Mesothelial cell of epicardium (in vitro differentiated cells): ENCODE results near the gene FDXR. TPM values are rescaled to one million over a fixed set of nuclear protein-coding genes. Genes with fewer than 3 reads are reported as not detected.

Experiments used
- DNase-seq, 2 experiments: peaks; one replicate each; pipeline ENCODE4 v3.0.0; 2021; ENCODE audit warnings: low spot score in 2 of 2; ENCODE audit not compliant: unreplicated experiment in 2 of 2
- H3K27ac Mint-ChIP-seq: 2 replicates; pipeline ENCODE4 v1.8.0; 2021; ENCODE audit warnings: mixed read lengths
- H3K27me3 Mint-ChIP-seq: 2 replicates; pipeline ENCODE4 v1.8.0; 2021; ENCODE audit warnings: low read depth, mixed read lengths
- H3K36me3 Mint-ChIP-seq: 2 replicates; pipeline ENCODE4 v1.8.0; 2021; ENCODE audit warnings: mixed read lengths
- H3K4me1 Mint-ChIP-seq: 2 replicates; pipeline ENCODE4 v1.8.0; 2021; ENCODE audit warnings: mixed read lengths
- H3K4me3 Mint-ChIP-seq: 2 replicates; pipeline ENCODE4 v1.8.0; 2021; ENCODE audit warnings: mild to moderate bottlenecking, moderate library complexity, mixed read lengths
- H3K9me3 Mint-ChIP-seq: 2 replicates; pipeline ENCODE4 v1.8.0; 2021; ENCODE audit warnings: mixed read lengths
- total RNA-seq: library from RNA; stranded (reverse); gene quantifications from 3 replicates; pipeline ENCODE4 v1.2.1, GENCODE V29; 2021
- TF ChIP-seq, protein P1 (sequence below): fragments of 200-600 bp; sonication (generic); IDR thresholded peaks from one replicate; pipeline ENCODE4 v1.5.0; 2021; ENCODE audit warnings: antibody characterized with exemption; ENCODE audit not compliant: unreplicated experiment

The FDXR gene
- total RNA-seq, 1 donor from 2014 or later: 20.4 TPM

DNA sequence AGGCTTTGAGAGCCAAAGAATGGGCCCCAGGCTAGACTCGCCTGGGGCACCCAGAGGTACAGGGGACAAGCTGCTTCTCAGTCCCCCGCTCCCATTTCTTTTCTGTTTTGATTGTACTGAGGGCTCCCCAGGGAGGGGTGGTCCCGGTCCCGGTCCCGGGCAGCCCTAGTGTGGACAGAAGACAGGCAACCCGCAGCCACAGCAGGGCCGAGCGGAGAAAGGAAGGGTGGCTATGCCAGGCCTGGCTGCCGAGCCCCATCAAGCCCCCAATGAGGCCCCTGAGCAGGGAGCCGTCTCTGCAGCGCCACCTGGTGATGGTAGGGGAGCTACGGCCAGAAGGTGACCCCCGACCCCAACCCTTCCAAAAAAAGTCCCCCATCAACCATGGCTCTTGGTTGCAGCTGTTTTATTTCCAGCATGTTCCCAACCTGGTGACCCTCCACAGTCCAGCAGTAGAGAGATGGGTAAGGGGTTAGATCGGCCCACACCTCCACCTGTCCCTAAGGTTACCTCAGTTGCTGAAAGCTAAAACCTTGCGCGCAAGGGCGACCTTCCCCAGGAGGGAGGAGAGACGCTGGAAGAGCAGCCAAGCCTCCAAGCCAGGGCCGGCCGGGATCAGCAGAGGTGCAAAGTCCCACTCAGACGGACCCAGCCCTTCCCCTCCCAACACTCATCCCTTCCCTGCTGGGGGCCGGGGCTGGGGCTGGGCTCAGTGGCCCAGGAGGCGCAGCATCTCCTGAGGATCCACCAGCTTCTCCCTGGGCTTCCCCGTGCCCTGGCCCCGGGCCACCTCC, 10.5 kb downstream of the FDXR start:
- Mint-ChIP-seq H3K9me3 (no peaks in the 10 kb centered on the region), H3K4me3 (peak overlapping the region; percentile 34), H3K27ac (no peak overlapping the region), H3K4me1 (peaks cover 9% of the 10 kb centered on the region), H3K27me3 (peaks cover 55% of the 10 kb centered on the region), H3K36me3 (peaks cover 10% of the 10 kb centered on the region)
- TF ChIP-seq, protein P1, sequence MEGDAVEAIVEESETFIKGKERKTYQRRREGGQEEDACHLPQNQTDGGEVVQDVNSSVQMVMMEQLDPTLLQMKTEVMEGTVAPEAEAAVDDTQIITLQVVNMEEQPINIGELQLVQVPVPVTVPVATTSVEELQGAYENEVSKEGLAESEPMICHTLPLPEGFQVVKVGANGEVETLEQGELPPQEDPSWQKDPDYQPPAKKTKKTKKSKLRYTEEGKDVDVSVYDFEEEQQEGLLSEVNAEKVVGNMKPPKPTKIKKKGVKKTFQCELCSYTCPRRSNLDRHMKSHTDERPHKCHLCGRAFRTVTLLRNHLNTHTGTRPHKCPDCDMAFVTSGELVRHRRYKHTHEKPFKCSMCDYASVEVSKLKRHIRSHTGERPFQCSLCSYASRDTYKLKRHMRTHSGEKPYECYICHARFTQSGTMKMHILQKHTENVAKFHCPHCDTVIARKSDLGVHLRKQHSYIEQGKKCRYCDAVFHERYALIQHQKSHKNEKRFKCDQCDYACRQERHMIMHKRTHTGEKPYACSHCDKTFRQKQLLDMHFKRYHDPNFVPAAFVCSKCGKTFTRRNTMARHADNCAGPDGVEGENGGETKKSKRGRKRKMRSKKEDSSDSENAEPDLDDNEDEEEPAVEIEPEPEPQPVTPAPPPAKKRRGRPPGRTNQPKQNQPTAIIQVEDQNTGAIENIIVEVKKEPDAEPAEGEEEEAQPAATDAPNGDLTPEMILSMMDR: peak; percentile 62
- peak in 1 of 2 experiments; percentile 78 for DNase-seq

DNA sequence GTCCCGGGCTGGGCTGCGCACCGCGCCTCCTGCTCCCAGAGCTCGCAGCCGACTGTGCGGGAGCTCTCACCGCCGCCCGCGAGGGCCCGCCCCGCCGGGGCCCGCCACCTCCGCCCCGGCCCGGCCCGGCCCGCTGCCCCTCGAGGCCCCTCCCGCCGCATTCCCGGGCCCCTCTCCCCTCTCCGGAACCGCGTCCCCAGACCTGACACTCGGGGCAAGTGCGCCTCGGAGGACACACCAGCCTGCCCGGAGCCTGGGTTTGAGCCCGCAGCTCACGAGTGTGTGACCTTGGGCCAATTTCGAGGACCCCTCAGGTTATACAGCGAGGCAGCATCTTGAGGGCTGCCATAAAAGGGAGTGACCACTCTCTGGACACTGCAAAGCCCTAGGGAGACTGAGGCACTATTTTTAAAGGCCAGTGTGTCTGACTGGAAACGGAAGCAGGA, 11.1 kb downstream of the FDXR start:
- peak in 1 of 2 experiments; percentile 38 for DNase-seq
- no peak overlapping the region for H3K27ac Mint-ChIP-seq
- H3K9me3 Mint-ChIP-seq: no peaks in the 10 kb centered on the region
- H3K27me3 Mint-ChIP-seq: peaks cover 62% of the 10 kb centered on the region
- TF ChIP-seq, protein P1: no peak
- H3K36me3 Mint-ChIP-seq: peaks cover 10% of the 10 kb centered on the region
- peaks cover 9% of the 10 kb centered on the region for H3K4me1 Mint-ChIP-seq
- peak overlapping the region; percentile 22 for H3K4me3 Mint-ChIP-seq

DNA sequence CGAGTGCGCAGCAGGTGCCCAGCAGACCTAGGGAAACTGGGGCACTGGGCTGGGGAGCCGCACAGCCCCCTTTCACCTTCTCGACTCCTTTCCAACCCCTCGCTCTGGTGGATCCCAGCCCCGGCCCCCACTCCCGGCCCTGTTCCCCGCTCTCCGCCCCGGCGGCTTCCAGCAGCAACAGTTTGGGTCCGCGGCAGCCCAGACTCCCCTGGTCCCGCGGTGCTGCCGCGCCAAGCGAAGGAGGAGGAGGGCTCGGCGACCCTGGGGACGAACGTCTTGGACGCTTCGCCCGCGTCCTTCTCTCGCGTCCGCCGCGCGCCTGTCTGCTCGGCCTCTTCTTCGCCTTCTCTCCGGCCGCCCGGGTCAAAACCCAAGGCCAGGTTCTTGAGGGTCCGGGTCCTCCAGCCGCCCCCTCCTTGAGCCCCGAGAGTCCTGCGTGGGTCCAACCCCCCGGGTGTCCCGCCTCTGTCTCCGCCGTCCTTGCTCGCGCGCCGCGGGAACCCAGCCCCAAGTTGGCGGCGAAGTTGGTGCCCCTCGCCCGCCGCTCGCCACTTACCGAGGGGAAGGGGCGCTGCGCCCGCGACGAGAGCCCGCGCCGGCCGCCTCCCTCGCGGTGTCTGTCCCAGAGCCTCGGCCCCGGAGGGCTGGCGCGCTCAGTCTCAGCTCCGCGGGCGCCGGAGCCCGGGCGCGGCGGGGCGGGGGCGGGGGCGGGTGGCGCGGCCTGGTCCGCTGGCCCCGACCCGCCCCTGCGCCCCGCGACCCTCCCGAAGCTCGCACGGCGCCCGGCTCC, 11.7 kb downstream of the FDXR start:
- Mint-ChIP-seq H3K36me3 (peaks cover 10% of the 10 kb centered on the region), H3K27me3 (peaks cover 68% of the 10 kb centered on the region), H3K9me3 (no peaks in the 10 kb centered on the region), H3K27ac (no peak overlapping the region), H3K4me3 (peak overlapping the region; percentile 24), H3K4me1 (peaks cover 9% of the 10 kb centered on the region)
- TF ChIP-seq, protein P1: no peak
- no peak for DNase-seq

DNA sequence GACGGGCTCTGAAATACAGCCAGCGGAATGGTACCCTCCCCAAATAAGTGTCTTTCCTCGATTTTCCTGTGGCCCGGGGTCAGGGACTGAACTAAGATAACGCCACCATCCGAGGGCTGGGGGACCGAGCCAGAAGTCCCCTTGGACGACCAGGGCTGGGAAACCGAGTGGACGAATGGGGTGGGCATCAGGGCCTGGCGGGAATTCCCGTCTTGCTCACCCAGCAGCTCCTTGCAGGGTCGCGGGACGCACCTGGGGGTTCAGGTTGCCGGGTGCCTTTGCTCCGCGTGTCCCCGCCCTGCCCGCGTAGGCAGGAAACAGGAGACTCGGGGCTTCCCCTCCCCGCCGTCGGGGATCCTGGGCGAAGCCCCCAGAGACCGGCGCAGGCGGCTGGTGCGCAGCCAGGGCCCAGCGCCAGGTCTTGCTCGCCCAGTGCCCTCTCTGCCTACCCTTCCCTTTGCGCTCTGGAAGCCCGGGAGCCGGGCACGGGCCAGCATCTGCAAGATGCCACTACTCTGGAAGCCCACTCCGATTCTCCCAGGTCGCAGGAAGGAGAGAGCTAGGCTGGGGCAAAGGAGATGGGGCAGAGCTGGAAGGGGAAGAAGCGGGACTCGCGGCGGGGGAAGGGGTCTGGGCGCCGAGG, 12.4 kb downstream of the FDXR start:
- TF ChIP-seq, protein P1: peak; percentile 11
- peaks cover 75% of the 10 kb centered on the region for H3K27me3 Mint-ChIP-seq
- H3K4me3 Mint-ChIP-seq: peak overlapping the region; percentile 47
- no peak overlapping the region for H3K27ac Mint-ChIP-seq
- H3K9me3 Mint-ChIP-seq: no peaks in the 10 kb centered on the region
- DNase-seq: no peak
- H3K4me1 Mint-ChIP-seq: peaks cover 9% of the 10 kb centered on the region
- H3K36me3 Mint-ChIP-seq: peaks cover 10% of the 10 kb centered on the region

DNA sequence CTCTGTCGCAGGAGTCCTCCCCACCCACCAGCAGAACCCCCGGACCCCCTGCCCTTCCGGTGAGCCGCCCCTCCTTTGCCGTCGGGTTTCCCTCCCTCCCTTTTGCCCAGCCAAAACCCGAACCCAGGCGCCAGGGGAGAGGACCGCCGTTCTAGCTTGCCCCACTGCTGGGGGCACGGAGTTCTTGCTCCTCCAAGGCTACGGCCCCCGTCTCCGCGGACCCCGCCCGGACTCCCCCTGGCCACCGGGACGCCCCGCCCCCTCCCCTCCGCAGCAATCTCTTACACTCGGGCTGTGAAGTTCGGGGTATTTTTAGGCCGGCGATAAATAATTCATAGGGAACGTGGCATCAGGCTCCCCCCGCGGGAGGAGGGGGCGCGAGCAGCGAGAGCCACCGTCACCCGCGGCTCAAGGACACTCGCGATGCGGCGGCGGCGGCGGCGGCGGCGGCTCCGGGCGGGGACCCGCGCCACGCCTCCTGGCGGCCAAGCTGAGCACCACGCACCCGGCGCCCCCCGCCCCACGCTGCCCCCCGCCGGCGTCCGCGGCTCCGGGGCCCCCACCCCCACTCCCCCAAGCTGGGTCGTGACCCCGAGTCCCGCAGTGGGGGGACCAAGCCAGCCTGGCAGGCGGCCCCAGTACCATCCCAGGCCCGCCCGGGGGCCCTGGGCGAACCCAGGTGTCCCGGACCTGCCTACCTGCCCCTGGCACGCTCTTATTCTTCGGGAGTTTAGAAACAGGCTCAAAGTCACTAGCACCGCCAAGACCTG, 13.2 kb downstream of the FDXR start, which contains the start of gene GRIN2C:
TSS of gene GRIN2C (minus strand) at position 427 of the 770 bp plus-strand sequence. CDS start 4,793 bp downstream, outside the sequence.
- no peak within 1 kb of the TSS for H3K27ac Mint-ChIP-seq
- TF ChIP-seq, protein P1: peak; percentile 70
- H3K4me1 Mint-ChIP-seq: peaks cover 7% of the 10 kb centered on the region
- no peaks in the 10 kb centered on the region for H3K9me3 Mint-ChIP-seq
- H3K36me3 Mint-ChIP-seq: peaks cover 5% of the 10 kb centered on the region
- peak within 1 kb of the TSS; percentile 56 for H3K4me3 Mint-ChIP-seq
- H3K27me3 Mint-ChIP-seq: peaks cover 81% of the 10 kb centered on the region
- no peak for DNase-seq
